ENCODE data around the gene CRYBG3.

CRYBG3 gene

DNA sequence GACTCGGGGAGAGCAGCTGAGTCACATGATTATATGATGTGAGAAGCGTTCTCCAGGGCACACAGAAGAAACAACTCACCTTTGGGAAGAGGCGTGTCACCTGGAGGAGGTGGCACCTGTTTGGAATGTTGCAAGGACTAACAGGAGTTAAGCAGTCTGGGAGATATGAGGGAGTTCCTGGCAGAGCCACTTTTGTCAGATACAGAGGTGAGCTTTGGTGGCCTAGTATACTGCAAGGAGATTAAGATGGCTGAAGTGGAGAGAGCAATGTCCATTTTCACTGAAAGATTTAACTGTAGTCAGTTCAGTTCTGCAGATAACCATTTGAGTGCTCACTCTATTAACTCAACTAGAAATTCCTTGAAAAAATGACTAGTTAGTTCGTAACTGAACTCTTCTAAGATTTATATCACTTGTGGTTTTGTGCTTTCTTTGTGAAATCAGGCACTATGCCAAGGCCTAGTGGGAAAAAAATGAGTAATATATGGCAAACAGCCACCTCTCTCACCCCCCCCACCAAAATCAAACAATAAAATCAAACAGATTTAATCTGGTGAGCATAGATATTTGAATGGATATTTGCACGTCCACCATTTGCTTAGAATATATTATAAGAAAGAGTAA is 61.3 kb downstream of the CRYBG3 start:
- H4K20me1 ChIP-seq (ENCODE audit: insufficient read depth, low read length) = no peaks in the 10 kb centered on the region
- H3K9me3 ChIP-seq (ENCODE audit: insufficient read depth, low read length, severe bottlenecking) = no peaks in the 10 kb centered on the region
- H3K4me2 ChIP-seq (ENCODE audit: insufficient read depth, low read length) = peak overlapping the region; percentile 28; the same call in 1 of the 2 replicates
- H3K27me3 ChIP-seq (ENCODE audit: insufficient read depth, low read length, poor library complexity) = no peaks in the 10 kb centered on the region
- H2AFZ ChIP-seq (ENCODE audit: low read depth, low read length) = no peak overlapping the region
- peak overlapping the region; percentile 66 for H3K27ac ChIP-seq (ENCODE audit: low read length)
- ATAC-seq (ENCODE audit: insufficient read depth, low read depth) (peak; percentile 72), DNase-seq (peak; percentile 26)
- H3K36me3 ChIP-seq (ENCODE audit: insufficient read depth, low read length) = peaks cover 24% of the 10 kb centered on the region
- no peak overlapping the region for H3K9ac ChIP-seq (ENCODE audit: low read depth, low read length)
- peaks cover 15% of the 10 kb centered on the region for H3K4me1 ChIP-seq (ENCODE audit: insufficient read depth, low read length)
- H3K4me3 ChIP-seq (ENCODE audit: low read depth in 1 of 2, low read length in 2 of 2) = no peak overlapping the region
- H3K79me2 ChIP-seq (ENCODE audit: insufficient read depth, low read length) = no peaks in the 10 kb centered on the region
- TF ChIP-seq, protein P1, sequence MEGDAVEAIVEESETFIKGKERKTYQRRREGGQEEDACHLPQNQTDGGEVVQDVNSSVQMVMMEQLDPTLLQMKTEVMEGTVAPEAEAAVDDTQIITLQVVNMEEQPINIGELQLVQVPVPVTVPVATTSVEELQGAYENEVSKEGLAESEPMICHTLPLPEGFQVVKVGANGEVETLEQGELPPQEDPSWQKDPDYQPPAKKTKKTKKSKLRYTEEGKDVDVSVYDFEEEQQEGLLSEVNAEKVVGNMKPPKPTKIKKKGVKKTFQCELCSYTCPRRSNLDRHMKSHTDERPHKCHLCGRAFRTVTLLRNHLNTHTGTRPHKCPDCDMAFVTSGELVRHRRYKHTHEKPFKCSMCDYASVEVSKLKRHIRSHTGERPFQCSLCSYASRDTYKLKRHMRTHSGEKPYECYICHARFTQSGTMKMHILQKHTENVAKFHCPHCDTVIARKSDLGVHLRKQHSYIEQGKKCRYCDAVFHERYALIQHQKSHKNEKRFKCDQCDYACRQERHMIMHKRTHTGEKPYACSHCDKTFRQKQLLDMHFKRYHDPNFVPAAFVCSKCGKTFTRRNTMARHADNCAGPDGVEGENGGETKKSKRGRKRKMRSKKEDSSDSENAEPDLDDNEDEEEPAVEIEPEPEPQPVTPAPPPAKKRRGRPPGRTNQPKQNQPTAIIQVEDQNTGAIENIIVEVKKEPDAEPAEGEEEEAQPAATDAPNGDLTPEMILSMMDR (IDR thresholded peaks at IDR 0.05; ENCODE audit: borderline replicate concordance, extremely low read depth, low read length, poor library complexity, severe bottlenecking) = no peak
- TF ChIP-seq EZH2 (IDR thresholded peaks at IDR 0.05; ENCODE audit: borderline replicate concordance, low read depth, low read length, severe bottlenecking) = no peak

DNA sequence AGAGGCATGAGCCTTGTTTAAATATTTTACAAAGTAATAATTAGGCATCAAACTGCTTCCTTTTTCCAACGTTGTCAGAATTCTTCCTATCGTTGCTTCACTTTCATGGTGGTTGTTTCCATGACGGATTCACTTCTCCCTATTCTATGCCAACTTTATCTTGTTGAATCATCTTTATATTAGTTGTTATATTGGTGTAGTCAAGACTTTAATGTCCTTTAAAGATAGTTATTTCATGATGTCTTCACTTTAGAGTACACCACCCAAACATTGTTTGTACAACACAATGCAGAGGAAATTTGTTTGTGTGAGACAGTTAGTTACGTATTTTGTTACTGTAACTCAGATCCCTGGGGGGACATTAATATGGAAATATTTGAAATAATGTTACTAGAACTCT is 61.9 kb downstream of the CRYBG3 start:
- H3K9me3 ChIP-seq (ENCODE audit: insufficient read depth, low read length, severe bottlenecking) = no peaks in the 10 kb centered on the region
- ATAC-seq (ENCODE audit: insufficient read depth, low read depth) (no peak), DNase-seq (no peak)
- H2AFZ ChIP-seq (ENCODE audit: low read depth, low read length) = no peak overlapping the region
- H3K36me3 ChIP-seq (ENCODE audit: insufficient read depth, low read length) = peaks cover 29% of the 10 kb centered on the region
- peaks cover 15% of the 10 kb centered on the region for H3K4me1 ChIP-seq (ENCODE audit: insufficient read depth, low read length)
- H4K20me1 ChIP-seq (ENCODE audit: insufficient read depth, low read length) = no peaks in the 10 kb centered on the region
- H3K9ac ChIP-seq (ENCODE audit: low read depth, low read length) = no peak overlapping the region
- H3K27me3 ChIP-seq (ENCODE audit: insufficient read depth, low read length, poor library complexity) = no peaks in the 10 kb centered on the region
- TF ChIP-seq, protein P1 (IDR thresholded peaks at IDR 0.05; ENCODE audit: borderline replicate concordance, extremely low read depth, low read length, poor library complexity, severe bottlenecking) = no peak
- TF ChIP-seq EZH2 (IDR thresholded peaks at IDR 0.05; ENCODE audit: borderline replicate concordance, low read depth, low read length, severe bottlenecking) = no peak
- H3K79me2 ChIP-seq (ENCODE audit: insufficient read depth, low read length) = no peaks in the 10 kb centered on the region
- no peak overlapping the region for H3K27ac ChIP-seq (ENCODE audit: low read length)
- H3K4me2 ChIP-seq (ENCODE audit: insufficient read depth, low read length) = no peak overlapping the region
- no peak overlapping the region for H3K4me3 ChIP-seq (ENCODE audit: low read depth in 1 of 2, low read length in 2 of 2)

DNA sequence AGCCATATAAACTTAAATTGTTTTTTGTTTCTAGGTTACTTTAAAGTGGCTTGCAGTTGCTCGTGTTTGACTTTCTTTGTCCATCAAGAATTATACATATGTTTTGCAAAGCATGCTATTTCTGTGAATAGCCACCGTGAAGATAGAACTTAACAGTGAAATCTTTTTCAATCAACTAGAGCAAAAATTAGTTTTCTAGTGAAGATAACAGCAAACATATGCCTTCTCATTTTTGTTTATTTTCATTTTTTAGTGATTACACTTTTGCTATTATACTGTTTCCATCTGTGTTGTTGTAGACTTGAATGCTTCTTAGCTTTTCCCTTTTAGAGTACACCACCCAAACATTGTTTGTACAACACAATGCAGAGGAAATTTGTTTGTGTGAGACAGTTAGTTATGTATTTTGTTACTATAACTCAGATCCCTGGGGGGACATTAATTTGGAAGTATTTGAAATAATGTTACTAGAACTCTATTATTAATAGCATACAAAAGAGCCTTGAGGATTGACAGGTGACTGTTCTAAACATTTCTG is 62.8 kb downstream of the CRYBG3 start:
- H3K9me3 ChIP-seq (ENCODE audit: insufficient read depth, low read length, severe bottlenecking) = no peaks in the 10 kb centered on the region
- H3K4me2 ChIP-seq (ENCODE audit: insufficient read depth, low read length) = no peak overlapping the region
- H3K27ac ChIP-seq (ENCODE audit: low read length) = no peak overlapping the region
- H3K4me3 ChIP-seq (ENCODE audit: low read depth in 1 of 2, low read length in 2 of 2) = no peak overlapping the region
- H2AFZ ChIP-seq (ENCODE audit: low read depth, low read length) = no peak overlapping the region
- H3K36me3 ChIP-seq (ENCODE audit: insufficient read depth, low read length) = peaks cover 31% of the 10 kb centered on the region
- peaks cover 15% of the 10 kb centered on the region for H3K4me1 ChIP-seq (ENCODE audit: insufficient read depth, low read length)
- no peak overlapping the region for H3K9ac ChIP-seq (ENCODE audit: low read depth, low read length)
- TF ChIP-seq, protein P1 (IDR thresholded peaks at IDR 0.05; ENCODE audit: borderline replicate concordance, extremely low read depth, low read length, poor library complexity, severe bottlenecking) = no peak
- TF ChIP-seq EZH2 (IDR thresholded peaks at IDR 0.05; ENCODE audit: borderline replicate concordance, low read depth, low read length, severe bottlenecking) = no peak
- ATAC-seq (ENCODE audit: insufficient read depth, low read depth) (no peak), DNase-seq (no peak)
- H3K79me2 ChIP-seq (ENCODE audit: insufficient read depth, low read length) = no peaks in the 10 kb centered on the region
- no peaks in the 10 kb centered on the region for H3K27me3 ChIP-seq (ENCODE audit: insufficient read depth, low read length, poor library complexity)
- no peaks in the 10 kb centered on the region for H4K20me1 ChIP-seq (ENCODE audit: insufficient read depth, low read length)
